Naive thymus-derived CD4-positive, alpha-beta T cell (primary cell): ENCODE measurements around the gene PHF19. TPM values are rescaled to one million over a fixed set of nuclear protein-coding genes. Genes with fewer than 3 reads are reported as not detected.

Experiments
- ATAC-seq: fragments of 150-1000 bp; cut with Tn5 transposase; 2 replicates; pipeline ENCODE4 v1.10.0; 2021; ENCODE audit warnings: mild to moderate bottlenecking, moderate library complexity
- CTCF ChIA-PET: fragments of 350-600 bp; sonication (Branson Sonifier 250); formaldehyde crosslinking; loops from one replicate; lab custom pipeline; 2021; ENCODE audit warnings: antibody characterized with exemption; lab: Charles Lee
- POLR2A ChIA-PET: fragments of 350-600 bp; sonication (Branson Sonifier 250); formaldehyde crosslinking; loops from one replicate; lab custom pipeline; 2021; ENCODE audit warnings: antibody characterized with exemption, inconsistent platforms; lab: Charles Lee
- DNase-seq, 9 donors: peaks; one replicate each; pipeline versions ENCODE4 v3.0.0 to v3.0.0-alpha.2; 2020 to 2022; ENCODE audit warnings: mixed read lengths in 1 of 9
- H3K27ac ChIP-seq: one replicate; pipeline ENCODE4 v1.7.0; 2013; ENCODE audit warnings: mild to moderate bottlenecking, low read depth, low read length, moderate library complexity
- H3K27me3 ChIP-seq, 2 donors: one replicate each; pipeline ENCODE4 v1.7.0; 2013; ENCODE audit warnings: low read length in 2 of 2, mild to moderate bottlenecking in 2 of 2, moderate library complexity in 2 of 2; ENCODE audit not compliant: control insufficient read depth in 2 of 2, insufficient read depth in 2 of 2
- H3K36me3 ChIP-seq, 3 experiments: 1 replicate in 2 of 3; 2 replicates in 1 of 3; pipeline ENCODE4 v1.7.0; 2013; ENCODE audit warnings: low read length in 3 of 3, mild to moderate bottlenecking in 3 of 3, moderate library complexity in 1 of 3; ENCODE audit not compliant: insufficient read depth in 3 of 3, control insufficient read depth in 2 of 3
- H3K4me1 ChIP-seq, 2 donors: one replicate each; pipeline ENCODE4 v1.7.0; 2013; ENCODE audit warnings: low read length in 2 of 2, mild to moderate bottlenecking in 2 of 2, moderate library complexity in 1 of 2; ENCODE audit not compliant: control insufficient read depth in 2 of 2, insufficient read depth in 2 of 2
- H3K4me3 ChIP-seq: 2 replicates; pipeline ENCODE4 v1.7.0; 2013; ENCODE audit warnings: mild to moderate bottlenecking, low read length
- H3K9me3 ChIP-seq, 3 experiments: 1 replicate in 2 of 3; 2 replicates in 1 of 3; pipeline ENCODE4 v1.7.0; 2013; ENCODE audit warnings: low read length in 3 of 3; ENCODE audit not compliant: control insufficient read depth in 2 of 3
- H3K27ac Mint-ChIP-seq, 9 donors: one replicate each; pipeline ENCODE4 v1.8.0; 2020 to 2022; ENCODE audit warnings: mixed read lengths in 9 of 9, mild to moderate bottlenecking in 8 of 9, moderate library complexity in 5 of 9, inconsistent platforms in 2 of 9
- H3K27me3 Mint-ChIP-seq, 5 donors: one replicate each; pipeline ENCODE4 v1.8.0; 2021 to 2022; ENCODE audit warnings: mixed read lengths in 5 of 5, mild to moderate bottlenecking in 1 of 5
- H3K36me3 Mint-ChIP-seq, 5 donors: one replicate each; pipeline ENCODE4 v1.8.0; 2020 to 2022; ENCODE audit warnings: mixed read lengths in 5 of 5, mild to moderate bottlenecking in 3 of 5, inconsistent platforms in 1 of 5
- H3K4me1 Mint-ChIP-seq, 7 donors: one replicate each; pipeline ENCODE4 v1.8.0; 2020 to 2022; ENCODE audit warnings: mixed read lengths in 7 of 7, mild to moderate bottlenecking in 3 of 7, inconsistent platforms in 1 of 7
- H3K4me3 Mint-ChIP-seq, 10 donors: one replicate each; pipeline ENCODE4 v1.8.0; 2020 to 2022; ENCODE audit warnings: mild to moderate bottlenecking in 10 of 10, mixed read lengths in 10 of 10, moderate library complexity in 6 of 10, inconsistent platforms in 2 of 10
- H3K9me3 Mint-ChIP-seq, 11 donors: one replicate each; pipeline ENCODE4 v1.8.0; 2020 to 2022; ENCODE audit warnings: mixed read lengths in 11 of 11, mild to moderate bottlenecking in 4 of 11, inconsistent platforms in 1 of 11, moderate library complexity in 1 of 11
- intact Hi-C, 2 donors: fragments of 100-400 bp; cut with micrococcal nuclease; formaldehyde crosslinking; loops; one replicate each; pipeline ENCODE4 v1.15.1; 2023
- polyA plus RNA-seq, 2 donors: library from polyadenylated mRNA; unstranded; fragments of 300-500 nt; fragmentation: Illumina TruSeq; gene quantifications; one replicate each; pipeline ENCODE4 v1.2.3, GENCODE V29; 2021
- total RNA-seq, 6 experiments: library from RNA in 5 of 6; stranded (reverse) in 5 of 6; gene quantifications; 1 replicate in 5 of 6; 2 replicates in 1 of 6; pipeline ENCODE4 v1.2.3 and lab custom pipeline; 2021 to 2026

Gene PHF19
- total and polyA plus RNA-seq, 7 experiments from 2014 or later: 13.1 to 271 (median 84.0) TPM

DNA sequence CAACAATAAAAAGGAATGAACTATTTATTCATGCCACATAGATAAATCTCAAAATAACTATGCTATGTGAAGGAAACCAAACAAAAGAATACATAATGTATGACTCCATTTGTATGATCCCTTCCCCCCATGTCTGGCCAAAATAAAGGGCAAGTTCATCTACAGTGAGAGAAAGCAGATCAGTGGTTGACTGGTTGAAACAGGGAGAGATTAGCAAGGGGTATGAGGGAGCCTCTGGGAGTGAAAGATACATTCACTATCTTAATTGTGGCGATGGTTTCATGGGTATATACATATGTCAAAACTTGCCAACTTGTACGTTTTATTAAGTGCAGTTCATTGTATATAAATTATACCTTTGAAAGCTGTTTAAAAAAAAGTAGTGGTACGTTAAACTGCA, 39.1 kb downstream of the PHF19 start:
- H3K36me3 ChIP-seq: peaks cover 0 to 31% (median 0%) of the 10 kb centered on the region in 3 experiments
- H3K9me3 ChIP-seq: no peaks in the 10 kb centered on the region
- no peak overlapping the region for H3K27ac ChIP-seq
- Mint-ChIP-seq H3K4me1 (peaks cover 21 to 54% (median 47%) of the 10 kb centered on the region in 7 donors), H3K9me3 (peaks cover 0 to 4% (median 0%) of the 10 kb centered on the region in 11 donors), H3K4me3 (no peak overlapping the region), H3K27ac (peak overlapping the region in 4 of 9 donors; percentile 15 to 57 (median 31)), H3K36me3 (peaks cover 4 to 39% (median 31%) of the 10 kb centered on the region in 5 donors), H3K27me3 (no peaks in the 10 kb centered on the region)
- POLR2A ChIA-PET: no interaction called here
- CTCF ChIA-PET: no interaction called here
- H3K4me1 ChIP-seq: peaks cover 6 to 7% of the 10 kb centered on the region in 2 donors
- DNase-seq: no peak
- intact Hi-C loops: no loop called here
- ATAC-seq: no peak
- H3K4me3 ChIP-seq: no peak overlapping the region
- no peaks in the 10 kb centered on the region for H3K27me3 ChIP-seq

DNA sequence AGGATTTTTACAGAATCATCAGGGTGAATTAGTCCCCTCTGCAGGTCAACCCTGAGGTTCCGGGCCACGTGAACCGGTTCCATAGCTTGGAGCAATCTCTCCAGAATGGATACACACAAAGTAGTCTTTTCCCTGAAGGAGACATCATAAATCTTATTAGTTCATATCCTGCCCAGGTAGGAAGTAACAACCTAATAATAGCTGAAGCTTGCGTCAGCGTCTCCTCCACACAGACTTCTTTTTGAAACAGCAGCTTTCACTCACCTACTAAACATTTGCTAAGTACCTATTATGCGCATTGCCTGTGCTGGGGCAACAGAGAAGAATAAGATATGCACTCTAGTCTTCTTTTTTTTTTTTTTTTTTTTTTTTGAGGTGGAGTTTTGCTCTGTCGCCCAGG, 43.7 kb downstream of the PHF19 start:
- no peak for ATAC-seq
- no peak overlapping the region for H3K4me3 Mint-ChIP-seq
- H3K27ac Mint-ChIP-seq: peak overlapping the region in 1 of 9 donors; percentile 9

DNA sequence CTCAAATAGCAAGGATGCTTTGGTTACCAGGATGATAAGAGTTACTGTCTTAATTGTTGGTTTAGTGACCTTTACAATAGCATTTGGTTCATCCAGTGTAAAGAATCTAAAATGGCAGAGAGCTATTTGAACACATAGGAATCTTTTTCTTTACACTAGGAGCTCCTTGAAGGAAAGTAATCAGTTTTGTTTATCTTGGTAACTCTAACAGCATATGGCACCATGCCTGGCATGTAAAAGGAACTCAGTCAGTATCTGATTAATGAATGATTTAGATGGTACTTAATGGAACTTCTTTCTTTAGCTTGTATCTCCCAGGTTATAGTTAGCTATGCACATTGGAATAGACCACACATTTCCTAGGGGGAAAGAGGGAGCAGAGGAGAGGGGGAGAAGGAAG, 44.2 kb downstream of the PHF19 start:
- Mint-ChIP-seq H3K9me3 (no peaks in the 10 kb centered on the region), H3K27me3 (no peaks in the 10 kb centered on the region), H3K36me3 (peaks cover 20 to 40% (median 37%) of the 10 kb centered on the region in 5 donors), H3K4me3 (no peak overlapping the region), H3K4me1 (peaks cover 0 to 18% (median 13%) of the 10 kb centered on the region in 7 donors), H3K27ac (peak overlapping the region in 2 of 9 donors; percentile 9 to 19)
- H3K27ac ChIP-seq: no peak overlapping the region
- no peaks in the 10 kb centered on the region for H3K4me1 ChIP-seq
- H3K27me3 ChIP-seq: no peaks in the 10 kb centered on the region
- ATAC-seq: no peak
- CTCF ChIA-PET: interaction anchor here (0.6 to 1.8 kb wide), 3 partner anchors 37 to 227 kb away, joined by 3 to 4 read pairs (median 3); no protein-coding TSS in a partner anchor
- peaks cover 5 to 50% (median 7%) of the 10 kb centered on the region in 3 experiments for H3K36me3 ChIP-seq
- no peak overlapping the region for H3K4me3 ChIP-seq
- intact Hi-C loops: no loop called here
- POLR2A ChIA-PET: interaction anchor here (0.7 to 2.3 kb wide), 4 partner anchors 10 to 280 kb away, joined by 3 to 10 read pairs (median 4); partner anchors contain the start of gene PSMD5
- DNase-seq: no peak
- H3K9me3 ChIP-seq: no peaks in the 10 kb centered on the region

More for the DNA sequence above, 43.7 kb downstream of the PHF19 start:
- no peak overlapping the region for H3K4me3 ChIP-seq
- H3K27me3 ChIP-seq: no peaks in the 10 kb centered on the region
- ChIA-PET CTCF (interaction anchor here (1.0 to 1.8 kb wide), 2 partner anchors 103 to 226 kb away, joined by 3 to 4 read pairs; no protein-coding TSS in a partner anchor), POLR2A (interaction anchor here (0.6 to 2.3 kb wide), 3 partner anchors 9 to 105 kb away, joined by 4 to 10 read pairs (median 7); partner anchors contain the start of gene PSMD5)
- H3K9me3 ChIP-seq: no peaks in the 10 kb centered on the region
- H3K4me1 ChIP-seq: no peaks in the 10 kb centered on the region
- no peak overlapping the region for H3K27ac ChIP-seq
- Mint-ChIP-seq H3K36me3 (peaks cover 20 to 42% (median 39%) of the 10 kb centered on the region in 5 donors), H3K27me3 (no peaks in the 10 kb centered on the region), H3K9me3 (no peaks in the 10 kb centered on the region), H3K4me1 (peaks cover 0 to 23% (median 18%) of the 10 kb centered on the region in 7 donors)
- no peak for DNase-seq
- intact Hi-C loops: no loop called here
- peaks cover 5 to 53% (median 7%) of the 10 kb centered on the region in 3 experiments for H3K36me3 ChIP-seq

DNA sequence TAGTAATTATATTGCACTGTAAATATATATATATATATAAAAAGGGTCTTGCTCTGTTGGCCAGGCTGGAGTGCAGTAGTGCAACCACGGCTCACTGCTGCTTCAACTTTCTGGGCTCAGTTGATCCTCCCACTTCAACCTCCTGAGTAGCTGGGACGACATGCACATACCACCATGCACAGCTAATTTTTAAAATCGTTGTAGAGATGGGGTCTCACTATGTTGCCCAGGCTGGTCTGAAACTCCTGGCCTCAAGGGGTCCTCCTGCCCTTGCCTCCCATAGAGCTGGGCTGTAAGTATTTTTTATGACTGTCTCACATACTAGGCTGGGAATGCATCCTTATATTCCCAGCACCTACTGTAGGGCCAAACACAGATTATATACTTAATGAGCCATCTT, 46.1 kb downstream of the PHF19 start:
- POLR2A ChIA-PET: interaction anchor here (0.9 to 1.4 kb wide), 2 partner anchors 15 to 16 kb away, joined by 4 to 6 read pairs; no protein-coding TSS in a partner anchor
- CTCF ChIA-PET: no interaction called here
- H3K9me3 Mint-ChIP-seq: no peaks in the 10 kb centered on the region
- H3K4me1 ChIP-seq: no peaks in the 10 kb centered on the region
- no peak overlapping the region for H3K27ac Mint-ChIP-seq
- no peak overlapping the region for H3K4me3 Mint-ChIP-seq
- peaks cover 17 to 48% (median 38%) of the 10 kb centered on the region in 5 donors for H3K36me3 Mint-ChIP-seq
- no peak for ATAC-seq
- no peaks in the 10 kb centered on the region for H3K27me3 Mint-ChIP-seq
- peaks cover 0 to 13% (median 7%) of the 10 kb centered on the region in 7 donors for H3K4me1 Mint-ChIP-seq
- H3K4me3 ChIP-seq: no peak overlapping the region
- peaks cover 5 to 61% (median 13%) of the 10 kb centered on the region in 3 experiments for H3K36me3 ChIP-seq
- intact Hi-C loops: no loop called here
- no peak for DNase-seq
- no peaks in the 10 kb centered on the region for H3K27me3 ChIP-seq
- no peak overlapping the region for H3K27ac ChIP-seq
- H3K9me3 ChIP-seq: no peaks in the 10 kb centered on the region

DNA sequence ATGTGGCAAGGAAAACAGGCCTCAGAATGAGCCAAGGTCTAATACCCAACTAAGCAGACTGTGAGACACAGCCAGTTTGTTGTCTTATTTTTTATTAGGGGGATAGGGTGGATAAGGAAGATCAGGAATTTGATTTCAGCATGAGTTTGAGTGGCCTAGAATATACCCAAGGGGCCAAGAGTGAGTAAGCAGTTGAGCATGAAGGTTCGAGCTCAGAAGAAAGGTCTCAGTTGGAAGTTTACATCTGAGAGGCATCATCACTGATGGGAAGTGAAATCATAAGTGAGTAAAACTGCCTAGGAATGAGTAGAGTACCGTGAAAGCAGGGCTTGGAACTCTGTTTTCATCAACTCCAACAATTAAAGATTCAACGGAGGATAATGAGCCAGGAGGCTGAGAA, 46.8 kb downstream of the PHF19 start:
- Histone ChIP-seq H3K27ac (no peak overlapping the region), H3K9me3 (no peaks in the 10 kb centered on the region), H3K36me3 (peaks cover 5 to 59% (median 13%) of the 10 kb centered on the region in 3 experiments), H3K27me3 (no peaks in the 10 kb centered on the region), H3K4me1 (no peaks in the 10 kb centered on the region), H3K4me3 (no peak overlapping the region)
- Mint-ChIP-seq H3K27ac (peak overlapping the region in 1 of 9 donors; percentile 71), H3K36me3 (peaks cover 16 to 48% (median 35%) of the 10 kb centered on the region in 5 donors), H3K9me3 (no peaks in the 10 kb centered on the region), H3K27me3 (no peaks in the 10 kb centered on the region), H3K4me3 (no peak overlapping the region), H3K4me1 (peaks cover 0 to 11% (median 5%) of the 10 kb centered on the region in 7 donors)
- POLR2A ChIA-PET: no interaction called here
- intact Hi-C loops: no loop called here
- CTCF ChIA-PET: no interaction called here
- no peak for DNase-seq
- no peak for ATAC-seq

DNA sequence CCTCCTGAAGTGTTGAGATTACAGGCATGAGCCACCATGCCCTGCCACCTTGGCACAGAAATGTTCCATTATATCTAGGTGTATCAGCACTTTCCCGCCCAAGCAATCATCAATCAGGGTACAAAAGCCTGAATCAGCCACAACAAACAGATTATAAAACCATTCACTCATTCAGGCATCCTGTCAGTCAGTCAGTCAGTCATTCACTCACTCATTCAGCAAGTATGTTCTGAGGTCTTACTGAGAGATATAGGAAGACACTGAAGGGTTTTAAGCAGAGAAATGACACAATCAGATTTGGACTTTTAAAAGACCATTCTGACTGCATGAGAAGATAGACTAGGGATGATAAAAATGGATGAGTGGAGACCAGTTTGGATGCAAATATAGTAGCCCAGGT, 47.3 kb downstream of the PHF19 start:
- Histone ChIP-seq H3K27ac (no peak overlapping the region), H3K27me3 (no peaks in the 10 kb centered on the region), H3K36me3 (peaks cover 5 to 61% (median 13%) of the 10 kb centered on the region in 3 experiments), H3K4me3 (no peak overlapping the region), H3K4me1 (no peaks in the 10 kb centered on the region), H3K9me3 (no peaks in the 10 kb centered on the region)
- no peak for ATAC-seq
- DNase-seq: no peak
- H3K36me3 Mint-ChIP-seq: peaks cover 16 to 51% (median 38%) of the 10 kb centered on the region in 5 donors
- H3K27ac Mint-ChIP-seq: peak overlapping the region in 3 of 9 donors; percentile 26 to 71 (median 54)
- H3K4me1 Mint-ChIP-seq: peaks cover 0 to 10% (median 5%) of the 10 kb centered on the region in 7 donors
- ChIA-PET CTCF (no interaction called here), POLR2A (no interaction called here)
- H3K9me3 Mint-ChIP-seq: no peaks in the 10 kb centered on the region
- no peak overlapping the region for H3K4me3 Mint-ChIP-seq
- intact Hi-C loops: no loop called here
- no peaks in the 10 kb centered on the region for H3K27me3 Mint-ChIP-seq
